ENCODE data around the gene HBQ1.
"Not testable (repeated sequence)": the region's sequence is repeated elsewhere in the genome, so short reads cannot be mapped to it uniquely, and the experiment has no call there.

The HBQ1 gene

DNA sequence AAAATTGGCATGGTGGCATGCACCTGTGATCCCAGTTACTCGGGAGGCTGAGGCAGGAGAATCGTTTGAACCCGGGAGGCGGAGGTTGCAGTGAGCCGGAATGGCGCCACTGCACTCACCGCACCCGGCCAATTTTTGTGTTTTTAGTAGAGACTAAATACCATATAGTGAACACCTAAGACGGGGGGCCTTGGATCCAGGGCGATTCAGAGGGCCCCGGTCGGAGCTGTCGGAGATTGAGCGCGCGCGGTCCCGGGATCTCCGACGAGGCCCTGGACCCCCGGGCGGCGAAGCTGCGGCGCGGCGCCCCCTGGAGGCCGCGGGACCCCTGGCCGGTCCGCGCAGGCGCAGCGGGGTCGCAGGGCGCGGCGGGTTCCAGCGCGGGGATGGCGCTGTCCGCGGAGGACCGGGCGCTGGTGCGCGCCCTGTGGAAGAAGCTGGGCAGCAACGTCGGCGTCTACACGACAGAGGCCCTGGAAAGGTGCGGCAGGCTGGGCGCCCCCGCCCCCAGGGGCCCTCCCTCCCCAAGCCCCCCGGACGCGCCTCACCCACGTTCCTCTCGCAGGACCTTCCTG, at the start of gene HBQ1:
TSS of gene HBQ1 (plus strand) at position 359 of the 575 bp plus-strand sequence. CDS start at position 387, 28 bp downstream.
- no peak for DNase-seq

DNA sequence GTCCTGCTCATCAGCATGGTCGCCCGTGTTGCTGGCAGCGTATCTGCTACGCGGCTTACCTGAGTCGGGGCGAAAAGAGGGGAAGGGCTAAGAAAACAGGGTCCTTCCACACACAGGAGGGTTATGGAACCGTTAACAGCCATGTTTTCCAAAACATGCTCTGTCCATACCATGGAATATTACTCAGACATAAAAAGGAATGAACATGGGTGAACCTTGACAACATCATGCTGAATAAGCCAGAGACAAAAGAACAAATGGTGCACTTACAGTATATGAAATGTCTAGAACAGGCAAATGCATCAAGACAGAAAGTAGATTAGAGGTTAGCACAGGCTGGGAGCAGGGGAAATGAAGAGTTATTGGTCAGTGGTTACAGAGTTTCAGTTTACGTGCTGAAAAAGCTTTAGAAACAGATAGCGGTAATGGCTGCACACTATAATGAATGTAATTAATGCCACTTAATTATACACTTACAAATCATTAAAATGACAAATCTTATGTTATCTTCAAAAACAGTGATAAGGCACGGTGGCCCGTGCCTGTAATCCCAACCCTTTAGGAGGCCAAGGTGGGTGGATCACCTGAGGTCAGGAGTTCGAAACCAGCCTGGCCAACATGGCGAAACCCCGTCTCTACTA, 49.6 kb upstream of the HBQ1 start:
- DNase-seq, result no peak

DNA sequence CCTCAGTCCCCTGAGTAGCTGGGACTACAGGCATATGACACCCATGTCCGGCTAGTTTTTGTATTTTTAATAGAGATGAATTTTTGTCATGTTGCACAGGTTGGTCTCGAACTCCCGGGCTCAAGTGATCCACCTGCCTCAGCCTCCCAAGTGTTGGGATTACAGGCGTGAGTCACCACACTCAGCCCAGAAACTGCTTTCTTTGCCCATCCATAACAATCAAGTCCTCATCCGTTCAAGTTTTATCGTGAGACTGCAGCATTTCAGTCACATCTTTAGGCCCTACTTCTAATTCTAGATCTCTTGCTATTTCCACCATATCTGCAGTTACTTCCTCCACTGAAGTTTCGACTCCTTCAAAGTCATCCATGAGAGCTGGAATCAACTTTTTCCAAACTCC, 48.1 kb upstream of the HBQ1 start:
- no peak for DNase-seq

DNA sequence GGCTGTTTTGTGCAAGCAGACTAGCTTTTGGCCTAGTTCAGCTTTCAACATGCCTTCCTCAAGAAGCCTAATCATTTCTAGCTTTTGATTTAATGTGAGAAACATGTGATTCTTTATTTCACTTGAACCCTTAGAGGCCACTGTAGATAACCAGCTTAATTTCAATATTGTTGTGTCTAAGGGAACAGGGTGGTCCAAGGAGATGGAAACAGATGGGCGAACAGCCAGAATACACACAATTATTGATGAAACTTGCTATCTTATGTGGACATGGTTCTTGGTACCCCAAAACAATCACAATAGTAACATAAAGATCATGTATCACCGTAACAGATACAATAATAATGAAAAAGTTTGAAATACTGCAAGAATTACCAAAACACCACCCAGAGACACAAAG, 46.5 kb upstream of the HBQ1 start:
- no peak for DNase-seq

DNA sequence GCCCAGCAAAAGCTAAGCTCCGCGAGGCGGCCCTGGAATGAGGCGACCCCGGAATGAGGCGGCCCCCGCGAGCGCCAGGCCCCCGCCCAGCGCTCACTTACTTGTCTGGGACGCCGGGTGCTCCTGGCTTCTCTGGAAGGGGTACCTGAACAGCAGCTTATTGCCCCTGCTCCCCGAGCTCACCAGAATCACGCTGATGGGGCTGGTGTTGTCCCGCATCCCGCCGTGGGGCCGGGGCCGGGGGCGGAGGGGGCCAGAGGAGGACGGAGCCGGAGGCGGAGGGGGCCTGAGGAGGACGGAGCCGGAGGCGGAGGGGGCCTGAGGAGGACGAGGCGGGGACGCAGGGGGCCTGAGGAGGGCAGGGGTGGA, 42.2 kb upstream of the HBQ1 start:
- DNase-seq, result peak; percentile 55

DNA sequence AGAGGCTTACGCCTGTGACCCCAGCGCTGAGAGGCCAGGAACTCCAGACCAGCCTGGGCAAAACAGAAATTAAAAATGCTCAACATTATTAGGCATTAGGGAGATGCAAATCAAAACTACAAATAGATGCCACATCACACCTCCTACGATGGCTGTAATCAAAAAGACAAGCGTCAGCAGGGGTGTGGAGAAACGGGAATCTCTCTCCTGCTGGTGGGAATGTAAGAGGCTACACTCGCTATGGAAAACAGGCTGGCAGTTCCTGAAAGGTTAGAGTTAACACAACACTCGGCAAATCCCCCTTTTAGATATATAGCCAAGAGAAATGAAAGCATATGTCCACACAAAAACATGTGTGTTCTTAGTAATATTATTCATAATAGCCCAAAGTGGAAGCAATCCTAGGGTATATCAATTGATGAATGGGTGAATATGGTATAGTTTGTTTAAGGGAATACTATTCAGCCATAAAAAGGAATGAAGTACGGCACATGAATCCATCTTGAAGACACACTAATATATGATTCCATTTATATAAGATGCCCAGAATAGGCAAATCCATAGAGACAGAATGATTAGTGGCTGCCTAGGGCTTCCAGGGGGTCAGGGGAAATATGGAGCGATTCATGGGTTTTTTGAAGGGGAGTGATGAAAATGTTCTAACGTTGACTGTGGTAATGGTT, 39.9 kb upstream of the HBQ1 start:
- DNase-seq, result no peak

DNA sequence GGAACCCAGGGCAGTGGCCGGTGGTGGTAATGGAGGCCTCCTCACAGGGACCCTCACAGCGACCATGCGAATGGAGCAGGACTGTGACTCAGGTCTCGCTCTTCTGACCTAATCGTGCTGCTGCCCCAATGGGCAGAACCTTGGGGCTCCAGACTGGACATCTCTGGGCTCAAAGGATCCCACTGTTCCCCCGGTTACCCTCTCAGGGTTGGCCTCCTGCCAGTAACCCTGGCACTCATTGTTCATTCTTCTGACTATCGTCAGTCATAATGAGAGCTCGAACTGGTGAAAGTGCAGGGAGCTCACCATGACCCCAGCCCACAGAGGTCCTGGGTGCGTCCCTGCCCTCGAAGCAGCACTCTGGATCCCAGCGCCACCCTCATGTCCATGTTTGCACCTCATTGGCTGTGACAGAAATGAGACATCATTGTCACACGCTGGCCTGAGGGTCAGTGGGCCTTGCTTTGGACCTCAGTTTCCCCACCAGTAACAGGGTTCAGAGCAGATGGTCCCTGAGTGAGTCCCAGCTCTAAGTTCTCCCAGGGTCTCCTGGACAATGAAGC, 37.8 kb upstream of the HBQ1 start:
- no peak for DNase-seq

DNA sequence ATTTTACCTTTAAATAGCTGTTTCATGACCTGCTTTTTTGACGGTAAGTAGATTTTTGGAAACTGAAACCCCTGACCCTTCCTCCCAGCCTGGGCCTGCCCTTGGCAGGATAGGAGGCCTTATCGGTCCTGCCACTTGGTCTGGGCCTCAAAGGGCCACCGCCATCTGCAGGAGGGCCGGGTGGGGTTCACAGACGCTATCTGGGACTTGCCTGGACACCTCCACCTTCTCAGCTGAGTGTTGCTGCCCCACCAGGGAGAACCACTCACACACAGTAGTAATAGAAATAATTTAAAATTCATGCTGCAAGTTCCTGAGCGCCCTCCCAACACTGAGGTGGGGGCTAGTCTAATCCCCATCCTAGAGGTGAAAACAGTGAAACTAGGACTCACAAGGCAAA, 37.2 kb upstream of the HBQ1 start:
- no peak for DNase-seq

DNA sequence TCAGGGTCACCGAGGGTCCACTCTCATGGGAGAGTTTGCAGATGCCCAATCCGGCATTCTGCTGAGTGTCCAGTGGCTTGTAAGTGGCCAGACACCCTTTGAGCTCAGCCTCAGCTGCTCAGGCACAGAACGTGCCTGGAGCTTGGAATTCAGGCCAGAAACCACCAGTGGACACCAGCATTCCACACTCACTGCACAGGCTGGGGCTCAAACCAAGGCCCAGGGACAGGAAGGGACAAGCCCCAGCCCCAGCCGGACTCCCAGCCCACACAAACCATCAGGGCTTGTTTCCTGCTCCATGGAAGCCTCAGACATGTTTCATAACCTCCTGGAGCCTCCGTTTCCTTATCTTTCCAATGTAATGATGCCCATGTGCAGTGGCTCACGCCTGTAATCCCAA, 36.8 kb upstream of the HBQ1 start:
- no peak for DNase-seq

DNA sequence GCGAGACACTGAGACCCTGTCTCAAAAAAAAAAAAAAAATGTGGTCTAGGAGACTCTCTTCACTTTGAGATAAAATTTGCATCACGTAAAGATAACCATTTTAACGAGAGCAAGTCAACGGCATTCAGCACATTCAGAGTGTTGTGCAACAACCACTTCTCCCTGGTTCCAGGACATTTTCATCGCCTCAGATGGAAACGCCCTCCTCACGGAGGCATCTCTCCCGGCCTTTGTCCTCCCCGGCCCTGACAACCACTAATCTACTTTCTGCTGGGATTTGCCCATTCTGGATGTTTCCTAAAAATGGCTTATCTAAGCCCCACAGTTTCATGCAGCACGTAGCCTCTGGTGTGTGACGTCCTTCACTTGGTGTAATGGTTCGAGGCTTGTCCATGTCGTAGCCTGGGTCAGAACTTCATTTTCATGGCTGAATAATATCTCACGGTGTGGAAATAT, 35.4 kb upstream of the HBQ1 start:
- DNase-seq, result no peak

DNA sequence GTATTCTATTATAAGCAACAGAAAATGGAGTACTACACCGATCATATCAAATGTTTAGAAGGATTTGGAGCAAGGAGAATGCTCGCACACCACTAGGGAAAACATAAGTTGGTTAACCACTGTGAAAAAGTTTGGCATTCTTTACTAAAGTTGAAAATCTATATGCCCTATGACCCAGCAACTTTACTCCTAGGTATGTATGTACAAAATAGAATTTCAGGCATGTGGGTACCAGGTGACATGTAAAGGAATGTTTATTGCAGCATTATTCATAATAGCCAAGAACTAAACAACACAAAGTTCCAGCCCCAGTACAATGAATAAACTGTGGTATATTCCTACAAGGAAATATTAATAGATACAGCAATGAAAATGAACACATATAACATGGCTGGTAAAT, 33.6 kb upstream of the HBQ1 start:
- no peak for DNase-seq

DNA sequence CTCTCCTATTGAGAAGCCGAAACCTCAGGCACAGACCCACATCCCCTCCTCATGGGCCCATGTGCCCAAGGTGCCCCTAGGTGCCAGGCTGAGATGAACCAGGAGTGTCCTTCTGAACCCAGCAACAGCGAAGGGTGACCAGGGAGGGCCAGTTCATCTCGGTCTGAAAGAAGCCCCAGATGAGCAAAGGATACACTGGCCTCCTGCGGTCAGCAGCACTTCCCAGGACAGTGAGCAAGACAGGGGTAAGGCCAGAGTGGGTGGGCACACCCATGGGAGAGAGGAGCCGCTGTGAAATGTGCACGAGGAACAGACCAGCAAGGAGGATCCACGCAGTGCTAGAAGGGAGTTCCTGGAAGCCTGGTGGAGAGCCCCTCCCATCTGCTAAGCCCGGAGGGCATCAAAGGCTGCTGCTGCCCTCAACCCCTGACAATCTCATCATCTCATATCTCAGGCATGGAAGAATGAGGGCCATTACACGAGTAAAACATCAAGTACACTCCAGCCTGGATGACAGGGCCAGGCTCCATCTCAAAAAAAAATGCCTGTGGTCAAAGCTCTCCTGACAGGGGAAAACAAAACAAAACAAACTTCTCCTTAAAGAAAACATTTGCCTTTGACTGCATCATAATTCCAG, 31.1 kb upstream of the HBQ1 start:
- DNase-seq, result no peak

DNA sequence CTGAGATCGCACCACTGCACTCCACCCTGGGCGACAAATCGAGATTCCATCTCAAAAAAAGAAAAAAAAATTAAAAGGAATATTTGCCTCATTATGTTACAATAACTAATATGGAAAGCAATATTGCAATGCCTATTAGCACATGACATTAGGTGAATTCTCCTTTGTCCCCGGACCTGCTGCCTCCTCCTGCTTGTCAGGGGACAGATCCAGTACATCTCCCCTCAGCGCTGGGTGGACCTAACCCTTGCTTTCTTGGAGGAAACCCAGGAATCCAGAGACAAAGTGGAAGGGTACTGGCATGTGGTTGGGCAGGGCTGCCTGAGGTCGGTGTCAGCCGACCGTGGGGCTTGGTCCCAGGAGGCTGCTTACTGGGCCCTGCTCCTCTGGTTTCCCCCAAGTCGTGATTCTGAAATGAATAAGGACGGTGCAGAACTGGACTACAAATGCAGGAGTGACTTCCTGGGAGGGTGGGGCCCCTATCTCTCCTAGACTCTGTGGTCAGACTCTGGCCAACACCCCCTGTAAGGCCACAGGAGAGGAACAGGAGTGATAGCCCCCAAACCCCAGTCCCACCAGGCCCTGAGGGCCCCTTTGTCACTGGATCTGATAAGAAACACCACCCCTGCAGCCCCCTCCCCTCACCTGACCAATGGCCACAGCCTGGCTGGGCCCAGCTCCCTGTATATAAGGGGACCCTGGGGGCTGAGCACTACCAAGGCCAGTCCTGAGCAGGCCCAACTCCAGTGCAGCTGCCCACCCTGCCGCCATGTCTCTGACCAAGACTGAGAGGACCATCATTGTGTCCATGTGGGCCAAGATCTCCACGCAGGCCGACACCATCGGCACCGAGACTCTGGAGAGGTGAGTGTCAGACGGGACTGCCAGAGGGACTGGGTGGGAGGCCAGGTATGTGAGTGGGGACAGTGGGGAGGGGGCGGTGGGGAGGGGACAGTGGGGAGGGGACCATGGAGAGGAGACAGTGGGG, 27.8 kb upstream of the HBQ1 start, which contains the start of gene HBZ:
TSS of gene HBZ (plus strand) at position 504 of the 988 bp plus-strand sequence. CDS start at position 770, 266 bp downstream.
- no peak for DNase-seq

DNA sequence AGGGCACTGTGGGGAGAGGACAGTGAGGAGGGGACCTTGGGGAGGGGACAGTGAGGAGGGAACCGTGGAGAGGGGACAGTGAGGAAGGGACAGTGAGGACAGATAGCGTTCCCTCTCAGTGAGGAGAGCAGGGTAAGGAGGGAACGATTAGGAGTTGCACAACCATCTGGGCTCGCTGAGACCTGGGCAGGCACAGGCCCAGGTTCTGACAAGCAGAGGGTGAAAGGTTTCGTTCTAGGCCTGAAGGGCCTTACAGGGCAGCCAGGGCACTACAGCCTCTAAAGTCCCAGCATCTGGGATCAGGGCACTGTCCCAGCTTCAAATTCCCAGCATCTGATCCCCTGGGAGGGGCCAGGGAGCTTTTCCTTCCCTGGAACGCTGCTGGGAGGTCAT, 27.1 kb upstream of the HBQ1 start:
- not testable (repeated sequence) for DNase-seq

DNA sequence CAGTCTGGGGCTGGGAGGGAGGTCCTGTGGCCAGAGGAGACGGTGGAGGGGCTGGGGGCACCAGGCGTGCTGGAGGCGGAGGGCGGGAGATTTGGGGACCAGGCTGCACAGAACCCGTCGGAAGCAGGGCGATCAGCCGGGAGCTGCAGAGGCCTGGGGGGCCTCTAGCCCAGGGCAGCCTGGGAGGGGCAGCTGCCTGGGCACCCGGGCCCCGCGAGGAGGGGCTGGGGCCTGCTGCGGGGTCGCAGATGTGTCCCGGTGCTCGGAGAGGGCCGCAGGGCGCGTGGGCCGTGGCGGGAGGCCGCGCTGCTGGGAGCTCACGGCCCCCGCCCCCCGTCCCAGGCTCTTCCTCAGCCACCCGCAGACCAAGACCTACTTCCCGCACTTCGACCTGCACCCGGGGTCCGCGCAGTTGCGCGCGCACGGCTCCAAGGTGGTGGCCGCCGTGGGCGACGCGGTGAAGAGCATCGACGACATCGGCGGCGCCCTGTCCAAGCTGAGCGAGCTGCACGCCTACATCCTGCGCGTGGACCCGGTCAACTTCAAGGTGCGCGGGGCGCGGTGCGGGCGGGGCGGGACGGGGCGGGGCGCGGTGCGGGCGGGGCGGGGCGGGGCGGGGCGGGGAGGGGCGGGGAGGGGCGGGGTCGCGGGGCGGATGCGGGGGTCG, 26.6 kb upstream of the HBQ1 start:
- DNase-seq, result not testable (repeated sequence)

DNA sequence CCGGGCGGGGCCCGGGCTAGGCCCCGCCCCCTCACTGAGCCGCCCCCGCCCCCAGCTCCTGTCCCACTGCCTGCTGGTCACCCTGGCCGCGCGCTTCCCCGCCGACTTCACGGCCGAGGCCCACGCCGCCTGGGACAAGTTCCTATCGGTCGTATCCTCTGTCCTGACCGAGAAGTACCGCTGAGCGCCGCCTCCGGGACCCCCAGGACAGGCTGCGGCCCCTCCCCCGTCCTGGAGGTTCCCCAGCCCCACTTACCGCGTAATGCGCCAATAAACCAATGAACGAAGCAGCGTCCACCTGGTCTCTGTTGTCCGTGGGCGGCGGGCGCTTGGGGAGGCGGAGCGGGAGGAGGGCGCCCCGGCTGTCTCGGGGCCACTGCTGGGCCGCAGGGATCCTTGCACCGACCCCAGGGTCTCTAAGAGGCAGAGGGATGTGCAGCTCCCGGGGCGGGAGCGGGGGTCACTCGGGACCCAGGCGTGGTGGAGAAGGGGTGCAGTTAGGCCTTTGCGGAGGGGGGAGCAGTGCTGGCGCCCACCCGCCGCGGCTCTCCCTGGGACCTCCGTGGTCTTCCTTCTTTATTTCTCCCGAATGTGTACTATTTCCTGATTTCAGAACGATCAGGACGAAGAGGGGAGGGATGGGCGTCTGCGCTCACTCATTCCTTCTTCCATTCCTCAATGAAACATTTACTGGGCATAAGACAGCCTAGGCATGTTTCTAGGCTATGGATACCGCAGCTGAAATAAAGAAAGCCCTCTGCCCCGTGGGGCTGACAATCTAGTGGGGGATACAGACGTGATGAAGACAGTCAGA, 25.8 kb upstream of the HBQ1 start:
- peak; percentile 50 for DNase-seq

DNA sequence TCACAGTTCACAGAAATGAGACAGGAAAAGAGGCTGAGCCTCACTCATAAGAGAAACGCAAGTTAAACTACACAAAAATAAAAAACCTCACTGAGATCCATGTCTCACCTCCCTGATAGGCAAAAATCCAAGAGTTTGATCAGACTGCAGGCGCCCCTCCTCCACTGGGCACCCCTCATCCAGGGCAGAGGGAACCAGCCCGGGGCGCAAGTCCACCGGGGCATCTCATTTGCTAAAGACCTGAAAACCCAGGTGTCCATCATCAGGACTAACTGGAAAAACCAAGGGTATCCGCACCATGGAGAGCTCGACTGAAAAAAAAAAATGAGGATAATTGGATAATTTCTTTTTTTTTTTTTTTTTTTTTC, 25.2 kb upstream of the HBQ1 start:
- no peak for DNase-seq

DNA sequence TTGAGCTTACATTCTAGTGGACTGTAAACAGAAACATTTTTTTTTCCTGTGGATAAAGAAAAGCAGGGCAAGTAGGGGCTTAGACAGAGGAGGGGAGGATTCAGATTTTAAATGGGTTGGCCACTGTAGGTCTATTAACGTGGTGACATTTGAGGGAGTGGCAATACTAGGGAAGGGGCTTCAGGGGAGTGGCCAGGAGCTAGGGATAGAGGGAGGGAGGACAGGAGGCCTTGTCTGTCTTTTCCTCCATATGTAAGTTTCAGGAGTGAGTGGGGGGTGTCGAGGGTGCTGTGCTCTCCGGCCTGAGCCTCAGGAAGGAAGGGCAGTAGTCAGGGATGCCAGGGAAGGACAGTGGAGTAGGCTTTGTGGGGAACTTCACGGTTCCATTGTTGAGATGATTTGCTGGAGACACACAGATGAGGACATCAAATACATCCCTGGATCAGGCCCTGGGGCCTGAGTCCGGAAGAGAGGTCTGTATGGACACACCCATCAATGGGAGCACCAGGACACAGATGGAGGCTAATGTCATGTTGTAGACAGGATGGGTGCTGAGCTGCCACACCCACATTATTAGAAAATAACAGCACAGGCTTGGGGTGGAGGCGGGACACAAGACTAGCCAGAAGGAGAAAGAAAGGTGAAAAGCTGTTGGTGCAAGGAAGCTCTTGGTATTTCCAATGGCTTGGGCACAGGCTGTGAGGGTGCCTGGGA, 21.0 kb upstream of the HBQ1 start:
- no peak for DNase-seq

DNA sequence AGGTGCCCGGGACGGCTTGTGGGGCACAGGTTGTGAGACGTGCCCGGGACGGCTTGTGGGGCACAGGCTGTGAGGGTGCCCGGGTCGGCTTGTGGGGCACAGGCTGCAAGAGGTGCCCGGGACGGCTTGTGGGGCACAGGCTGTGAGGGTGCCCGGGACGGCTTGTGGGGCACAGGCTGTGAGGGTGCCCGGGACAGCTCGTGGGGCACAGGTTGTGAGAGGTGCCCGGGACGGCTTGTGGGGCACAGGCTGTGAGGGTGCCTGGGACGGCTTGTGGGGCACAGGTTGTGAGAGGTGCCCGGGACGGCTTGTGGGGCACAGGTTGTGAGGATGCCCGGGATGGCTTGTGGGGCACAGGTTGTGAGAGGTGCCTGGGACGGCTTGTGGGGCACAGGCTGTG, 20.0 kb upstream of the HBQ1 start:
- DNase-seq, result not testable (repeated sequence)

DNA sequence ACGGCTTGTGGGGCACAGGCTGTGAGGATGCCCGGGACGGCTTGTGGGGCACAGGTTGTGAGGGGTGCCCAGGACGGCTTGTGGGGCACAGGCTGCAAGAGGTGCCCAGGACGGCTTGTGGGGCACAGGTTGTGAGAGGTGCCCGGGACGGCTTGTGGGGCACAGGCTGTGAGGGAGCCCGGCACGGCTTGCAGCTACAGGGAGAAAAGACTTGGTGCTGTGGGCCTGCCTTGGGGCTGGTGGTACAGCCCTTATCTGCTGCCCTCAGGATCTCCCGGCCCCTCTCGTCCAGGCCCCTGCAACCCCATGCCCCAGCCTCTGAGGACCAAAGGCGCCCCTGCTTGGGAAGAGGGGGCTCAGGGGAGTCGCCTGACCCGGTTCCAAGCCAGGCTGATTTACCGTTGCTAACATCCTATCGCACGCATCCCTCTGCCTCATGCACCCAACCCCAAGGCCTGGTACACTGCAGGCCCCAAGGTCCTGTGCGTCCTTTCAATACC, 19.5 kb upstream of the HBQ1 start:
- DNase-seq, result no peak

Measured in left hindlimb (tissue), 1 donor.